ENCODE results near the gene GP1BA.
"Not testable (repeated sequence)": the region's sequence is repeated elsewhere in the genome, so short reads cannot be mapped to it uniquely, and the experiment has no call there.

Gene GP1BA

DNA sequence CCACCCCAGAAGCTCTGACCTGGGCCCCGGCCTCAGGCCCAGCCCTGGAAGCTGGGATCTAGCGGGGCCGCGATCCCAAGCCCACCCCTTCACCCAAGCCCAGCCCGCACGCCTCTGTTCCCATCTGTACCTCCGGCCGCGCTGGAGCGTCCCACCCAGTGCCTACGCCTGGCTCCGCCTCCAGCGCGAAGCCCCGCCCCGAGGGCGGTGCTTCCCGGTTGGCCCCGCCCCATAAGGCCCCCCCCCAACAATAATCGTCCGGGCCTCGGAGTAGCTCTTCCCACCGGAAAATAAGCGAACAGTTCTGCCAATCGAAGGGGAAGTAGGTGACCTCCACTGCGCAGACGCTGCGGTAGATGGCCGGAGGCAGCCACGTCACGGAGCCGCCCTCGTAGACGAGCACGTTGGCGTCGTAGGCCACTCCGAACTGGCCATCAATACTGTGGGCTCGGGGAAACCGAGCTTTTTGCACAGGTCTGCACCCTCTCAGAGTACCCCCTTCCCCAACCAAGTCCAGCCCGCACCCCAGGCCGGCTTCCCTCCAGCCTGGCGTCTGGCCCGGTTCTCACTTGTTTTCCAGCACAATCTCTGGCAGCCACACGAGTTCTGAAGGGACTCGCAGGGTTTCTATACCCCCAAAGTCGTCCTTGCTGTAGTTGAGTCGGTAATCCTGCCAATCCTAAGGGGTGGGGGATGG, 30.3 kb upstream of the GP1BA start:
- no peak for DNase-seq (ENCODE audit: low read depth)

DNA sequence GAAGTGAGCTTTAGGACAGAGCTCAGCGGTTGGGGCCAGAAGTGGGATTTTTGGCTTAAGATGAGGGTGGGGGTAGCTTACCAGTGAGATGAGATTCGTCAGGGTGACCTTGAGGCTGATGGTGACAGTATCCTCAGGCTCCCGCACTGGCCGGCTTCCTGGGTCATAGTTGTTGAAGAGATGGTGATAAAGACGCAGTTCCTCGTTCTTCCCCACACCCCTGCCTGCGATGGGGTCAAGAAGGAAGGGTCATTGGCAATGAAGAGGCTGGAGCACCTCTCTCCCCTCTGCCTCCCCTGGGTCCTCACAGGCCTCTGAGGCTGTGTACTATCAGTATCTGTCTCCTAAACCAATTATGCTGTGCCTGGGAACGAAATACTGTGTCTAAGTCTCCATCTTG, 29.5 kb upstream of the GP1BA start:
- DNase-seq (ENCODE audit: low read depth) = no peak

DNA sequence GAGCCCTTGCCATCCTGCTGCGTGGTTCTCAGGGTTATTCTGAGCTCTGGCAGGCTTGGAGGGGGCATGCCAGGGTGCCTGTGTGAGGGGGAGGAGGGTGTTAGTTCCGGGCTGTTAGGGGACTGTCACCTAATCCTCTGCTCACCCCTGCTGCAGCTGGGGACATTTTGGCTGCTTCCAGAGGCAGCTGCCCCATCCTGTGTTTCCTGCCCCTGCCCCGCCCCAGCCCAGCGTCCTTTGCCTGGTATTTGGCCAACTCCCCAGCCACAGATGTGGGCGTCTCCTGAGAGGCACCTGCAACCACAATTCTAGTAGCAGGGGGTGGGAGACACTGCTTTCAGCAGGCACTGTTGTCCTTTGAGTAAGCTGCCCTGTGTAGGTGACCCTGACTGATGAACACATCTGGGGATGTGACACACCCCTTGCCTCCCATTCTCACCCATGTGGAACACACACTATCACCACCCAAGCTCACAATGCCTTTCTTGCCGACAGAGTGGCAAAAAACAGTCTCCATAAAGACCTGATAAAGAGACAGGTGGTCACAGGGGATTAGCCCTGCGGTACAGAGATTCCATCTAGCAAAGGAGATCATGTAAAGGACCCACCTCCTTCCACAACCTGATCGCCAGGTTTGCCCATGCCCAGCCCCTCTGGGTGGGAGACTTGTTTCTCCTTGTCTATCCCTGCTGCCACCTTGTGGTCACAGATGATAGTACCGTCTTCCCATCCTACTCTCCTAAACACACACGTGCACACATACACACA, 28.8 kb upstream of the GP1BA start, which contains the start of gene CHRNE:
CHRNE (minus strand) TSS at position 48 of the 768 bp plus-strand sequence; CDS start at position 13, 35 bp downstream.
- DNase-seq (ENCODE audit: low read depth) = peak; percentile 54

DNA sequence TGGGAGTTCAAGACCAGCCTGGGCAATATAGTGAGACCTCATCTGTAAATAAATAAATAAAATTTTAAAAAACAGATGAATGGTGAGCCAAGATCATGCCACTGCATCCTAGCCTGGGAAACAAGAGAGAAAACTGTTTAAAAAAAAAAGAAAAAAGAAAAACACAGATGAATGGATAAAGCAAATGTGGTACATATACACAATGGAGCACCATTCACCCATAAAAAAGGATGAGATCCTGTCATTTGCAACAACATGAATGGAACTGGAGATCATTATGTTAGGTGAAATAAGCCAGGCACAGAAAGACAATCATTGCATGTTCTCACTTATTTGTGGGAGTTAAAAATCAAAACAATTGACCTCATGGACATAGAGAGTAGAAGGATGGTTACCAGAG, 25.4 kb upstream of the GP1BA start:
- not testable (repeated sequence) for DNase-seq (ENCODE audit: low read depth)

DNA sequence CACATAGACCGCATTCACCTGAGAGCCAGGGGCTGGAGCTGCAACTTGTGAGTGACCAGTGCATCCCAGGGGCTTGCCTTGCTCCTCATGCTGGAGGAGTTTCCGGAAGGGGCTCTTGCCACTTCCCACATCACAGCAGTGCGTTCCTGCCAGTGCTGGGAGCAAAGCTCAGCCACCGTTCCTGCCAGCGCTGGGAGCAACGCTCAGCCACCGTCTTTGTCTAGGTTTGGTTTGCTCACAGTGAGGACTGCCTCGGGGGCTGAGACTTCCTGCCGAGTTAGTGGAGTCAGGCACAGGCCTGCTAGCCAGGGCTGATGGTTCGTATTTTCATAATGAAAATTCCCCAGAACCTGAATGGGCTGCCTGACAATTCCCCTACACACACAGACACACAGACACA, 23.8 kb upstream of the GP1BA start:
- no peak for DNase-seq (ENCODE audit: low read depth)

DNA sequence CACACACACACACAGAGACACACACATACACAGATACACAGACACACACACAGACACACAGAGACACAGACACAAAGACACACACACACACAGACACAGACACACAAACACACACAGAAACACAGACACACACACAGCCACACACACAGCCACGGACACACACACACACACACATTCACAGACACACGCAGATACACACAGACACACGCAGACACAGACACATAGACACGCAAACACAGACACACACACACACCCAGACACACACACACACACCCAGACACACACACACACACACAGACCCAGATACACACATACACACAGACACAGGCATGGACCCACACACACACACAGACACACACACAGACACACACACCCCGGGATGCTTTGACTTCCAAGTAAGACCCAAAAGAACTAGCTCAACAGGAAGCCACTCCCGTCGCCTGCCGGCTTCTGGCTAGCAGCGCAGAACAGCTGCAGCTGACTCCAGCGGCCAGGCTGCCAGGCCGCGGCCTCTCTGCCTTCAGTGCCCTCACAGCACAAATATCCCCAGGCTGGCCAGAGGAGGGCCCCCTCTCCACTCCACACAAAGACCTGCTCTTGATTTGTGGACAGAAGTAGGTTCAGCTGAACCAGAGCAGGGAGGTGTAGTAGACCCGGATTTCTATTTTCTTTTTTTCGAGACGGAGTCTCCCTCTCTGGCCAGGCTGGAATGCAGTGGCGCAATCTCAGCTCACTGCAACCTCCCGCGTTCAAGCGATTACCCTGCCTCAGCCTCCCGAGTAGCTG, 23.2 kb upstream of the GP1BA start:
- peak; percentile 52 for DNase-seq (ENCODE audit: low read depth)

DNA sequence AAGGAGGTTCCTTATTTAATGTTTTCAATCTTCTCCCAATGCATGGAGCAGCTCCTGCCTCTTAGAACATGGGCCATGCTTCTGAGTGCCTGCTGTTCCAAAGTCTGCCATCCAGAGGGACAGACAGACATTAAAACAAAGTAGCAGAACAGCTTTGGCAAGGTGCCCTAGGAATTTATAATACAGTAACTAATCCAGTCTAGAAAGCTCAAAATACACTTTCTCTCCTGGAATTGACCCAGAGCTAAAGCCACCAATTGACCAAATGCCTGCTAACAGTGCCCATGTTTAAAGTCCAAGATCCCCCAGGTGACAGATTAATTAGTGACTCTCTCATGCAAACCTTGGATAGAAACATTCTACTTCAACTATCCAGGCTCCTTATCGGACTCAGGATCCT, 18.1 kb upstream of the GP1BA start:
- no peak for DNase-seq (ENCODE audit: low read depth)

DNA sequence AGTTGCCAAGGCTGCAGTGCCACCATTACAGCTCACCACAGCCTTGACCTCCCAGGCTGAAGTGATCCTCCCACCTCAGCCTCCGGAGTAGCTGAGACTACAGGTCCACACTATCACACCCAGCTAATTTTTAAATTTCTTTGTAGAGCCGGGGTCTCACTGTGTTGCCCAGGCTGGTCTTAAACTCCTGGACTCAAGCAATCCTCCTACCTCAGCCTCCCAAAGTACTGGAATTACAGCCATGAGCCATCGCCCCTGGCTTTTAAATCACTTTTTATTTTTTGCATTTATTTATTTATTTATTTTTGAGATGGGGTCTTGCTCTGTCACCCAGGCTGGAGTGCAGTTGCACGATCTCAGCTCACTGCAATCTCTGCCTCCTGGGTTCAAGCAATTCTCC, 17.5 kb upstream of the GP1BA start:
- DNase-seq (ENCODE audit: low read depth) = not testable (repeated sequence)

DNA sequence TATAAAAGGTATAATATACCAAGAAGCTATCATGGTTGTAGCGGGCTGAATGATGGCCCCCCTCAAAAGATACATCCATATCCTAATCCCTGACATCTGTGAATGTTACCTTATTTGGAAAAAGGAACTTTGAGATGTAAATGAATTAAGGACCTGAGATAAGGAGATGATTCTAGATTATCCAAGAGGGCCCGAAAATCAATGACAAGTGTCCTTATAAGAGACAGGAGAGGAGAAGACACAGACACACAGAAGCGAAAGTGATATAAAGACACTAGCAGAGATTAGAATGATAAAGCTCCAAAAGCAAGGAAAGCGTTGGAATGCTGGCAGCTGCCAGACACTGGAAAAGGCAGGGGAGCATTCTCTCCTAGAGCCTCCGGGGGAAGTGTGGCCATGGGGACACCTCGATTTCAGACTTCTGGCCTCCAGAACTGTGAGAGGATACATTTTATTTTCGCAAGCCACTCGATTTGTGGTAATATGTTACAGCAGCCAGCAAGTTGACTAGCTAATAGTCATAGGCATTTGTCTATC, 12.5 kb upstream of the GP1BA start:
- no peak for DNase-seq (ENCODE audit: low read depth)

- DNase-seq (ENCODE audit: low read depth) = no peak
These were observed 11.6 kb upstream of the GP1BA start for GRCh38 chr17:4920351-4921048.

GRCh38 chr17:4921320-4921719, 10.8 kb upstream of the GP1BA start:
- DNase-seq (ENCODE audit: low read depth) = no peak

- not testable (repeated sequence) for DNase-seq (ENCODE audit: low read depth)
These were observed 5.3 kb upstream of the GP1BA start for GRCh38 chr17:4926577-4927335.

- no peak for DNase-seq (ENCODE audit: low read depth)
These were observed 3.2 kb upstream of the GP1BA start for GRCh38 chr17:4928881-4929280.

DNA sequence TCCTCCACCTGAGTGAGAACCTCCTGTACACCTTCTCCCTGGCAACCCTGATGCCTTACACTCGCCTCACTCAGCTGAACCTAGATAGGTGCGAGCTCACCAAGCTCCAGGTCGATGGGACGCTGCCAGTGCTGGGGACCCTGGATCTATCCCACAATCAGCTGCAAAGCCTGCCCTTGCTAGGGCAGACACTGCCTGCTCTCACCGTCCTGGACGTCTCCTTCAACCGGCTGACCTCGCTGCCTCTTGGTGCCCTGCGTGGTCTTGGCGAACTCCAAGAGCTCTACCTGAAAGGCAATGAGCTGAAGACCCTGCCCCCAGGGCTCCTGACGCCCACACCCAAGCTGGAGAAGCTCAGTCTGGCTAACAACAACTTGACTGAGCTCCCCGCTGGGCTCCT, 679 bp downstream of the GP1BA start:
- no peak for DNase-seq (ENCODE audit: low read depth)

- no peak for DNase-seq (ENCODE audit: low read depth)
These were observed 1.6 kb downstream of the GP1BA start for GRCh38 chr17:4933646-4934045.

GRCh38 chr17:4934173-4934979, 2.3 kb downstream of the GP1BA start:
- no peak for DNase-seq (ENCODE audit: low read depth)

DNA sequence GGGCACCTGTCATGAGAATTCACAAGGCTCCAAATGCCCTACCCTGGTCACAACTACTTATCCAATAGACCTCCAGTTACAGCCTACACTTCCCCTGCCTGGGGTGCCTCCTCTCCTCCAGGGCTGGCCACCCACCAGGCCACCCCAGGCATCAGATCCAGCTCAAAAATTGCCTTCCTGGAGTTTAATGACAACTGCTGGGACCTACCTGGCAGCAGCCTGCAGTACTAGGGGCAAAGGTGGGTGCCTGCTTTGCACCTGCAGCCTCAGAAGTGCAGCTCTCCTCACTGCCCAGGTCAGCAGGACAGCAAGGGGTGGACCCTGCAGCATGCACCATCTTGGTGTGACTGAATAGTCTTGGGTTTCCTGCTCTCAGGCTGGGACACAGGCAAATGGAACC, 3.6 kb downstream of the GP1BA start:
- DNase-seq (ENCODE audit: low read depth) = no peak

- DNase-seq (ENCODE audit: low read depth) = no peak
These were observed 4.4 kb downstream of the GP1BA start for GRCh38 chr17:4936436-4936835.

DNA sequence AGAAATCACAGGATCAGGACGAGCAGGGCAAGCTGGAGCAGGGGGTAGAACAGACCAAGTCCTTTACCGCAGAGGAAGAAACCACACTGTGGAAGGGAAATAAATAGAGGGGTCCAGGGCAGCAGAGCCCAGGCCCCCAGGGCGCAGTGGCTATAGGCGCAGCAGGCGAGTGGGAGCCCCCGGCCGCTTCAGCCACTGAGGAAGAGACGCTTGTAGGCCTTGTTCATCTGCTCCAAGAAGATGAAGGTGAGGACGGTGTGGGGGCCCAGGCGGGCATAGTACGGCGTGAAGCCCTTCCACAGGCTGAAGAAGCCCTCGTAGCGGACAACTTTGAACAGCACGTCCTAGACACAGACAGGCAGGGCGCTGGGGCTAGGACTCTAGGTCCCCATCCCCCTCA, 5.5 kb downstream of the GP1BA start:
- DNase-seq (ENCODE audit: low read depth) = no peak

- no peak for DNase-seq (ENCODE audit: low read depth)
These were observed 6.0 kb downstream of the GP1BA start for GRCh38 chr17:4938069-4938491.
